Smooth muscle cell (in vitro differentiated cells): ENCODE results near the gene GALNT9. TPM values are rescaled to one million over a fixed set of nuclear protein-coding genes. Genes with fewer than 3 reads are reported as not detected.

ENCODE experiments used
- DNase-seq: peaks from one replicate; lab custom pipeline; 2025; ENCODE audit not compliant: unreplicated experiment; lab: John Stamatoyannopoulos, UW
- H2AFZ ChIP-seq: fragments of 200-600 bp; sonication (generic); 2 replicates; pipeline ENCODE4 v1.6.0; 2016; ENCODE audit warnings: antibody characterized with exemption, low read depth, mild to moderate bottlenecking
- H3F3A ChIP-seq: fragments of 200-600 bp; sonication (generic); 2 replicates; pipeline ENCODE4 v1.6.0; 2017; ENCODE audit warnings: antibody characterized with exemption, low read depth
- H3K27ac ChIP-seq: fragments of 200-600 bp; sonication (generic); 2 replicates; pipeline ENCODE4 v1.5.1; 2016; ENCODE audit warnings: low read depth, mild to moderate bottlenecking
- H3K27me3 ChIP-seq: fragments of 200-600 bp; sonication (generic); 2 replicates; pipeline ENCODE4 v1.6.1; 2016; ENCODE audit warnings: low read depth, mild to moderate bottlenecking
- H3K36me3 ChIP-seq: fragments of 200-600 bp; sonication (generic); 2 replicates; pipeline ENCODE4 v1.5.1; 2016; ENCODE audit warnings: low read depth
- H3K4me1 ChIP-seq: fragments of 200-600 bp; sonication (generic); 2 replicates; pipeline ENCODE4 v1.5.1; 2016; ENCODE audit warnings: low read depth
- H3K4me2 ChIP-seq: fragments of 200-600 bp; sonication (generic); 2 replicates; pipeline ENCODE4 v1.6.0; 2016; ENCODE audit warnings: mild to moderate bottlenecking
- H3K4me3 ChIP-seq: fragments of 200-600 bp; sonication (generic); 2 replicates; pipeline ENCODE4 v1.5.1; 2016; ENCODE audit warnings: mild to moderate bottlenecking
- H3K79me2 ChIP-seq: fragments of 200-600 bp; sonication (generic); 2 replicates; pipeline ENCODE4 v1.6.0; 2016; ENCODE audit warnings: low read depth, mild to moderate bottlenecking
- H3K9ac ChIP-seq: fragments of 200-600 bp; sonication (generic); 2 replicates; pipeline ENCODE4 v1.6.0; 2016; ENCODE audit warnings: low read depth
- H3K9me3 ChIP-seq: fragments of 200-600 bp; sonication (generic); replicated peaks from 2 replicates; pipeline ENCODE4 v1.5.1; 2016; ENCODE audit warnings: low read depth
- H4K20me1 ChIP-seq: fragments of 200-600 bp; sonication (generic); 2 replicates; pipeline ENCODE4 v1.6.0; 2016; ENCODE audit warnings: low read depth
- CTCF ChIP-seq: fragments of 200-600 bp; sonication (generic); IDR thresholded peaks from 2 replicates; pipeline ENCODE4 v1.5.1; 2017; ENCODE audit warnings: borderline replicate concordance, mild to moderate bottlenecking, antibody characterized with exemption; ENCODE audit not compliant: insufficient read depth, poor library complexity, severe bottlenecking
- WGBS: methylation state at CpG from one replicate; pipeline ENCODE4 v1.1.7; 2016; ENCODE audit warnings: low lambda C conversion rate; 5-methylcytosine and 5-hydroxymethylcytosine counted together
- polyA plus RNA-seq: library from polyadenylated mRNA; unstranded; fragments of >200 nt; fragmentation: Nextera tagmentation; extraction: Ambion mirVana; gene quantifications from 2 replicates; pipeline ENCODE4 v1.2.1, GENCODE V29; 2016
- total RNA-seq: library from RNA; depleted of rRNA; stranded (reverse); fragments of >200 nt; gene quantifications from 2 replicates; pipeline ENCODE4 v1.2.3, GENCODE V29; 2014

The GALNT9 gene
- total and polyA plus RNA-seq, 2 experiments from 2014 or later: 1.1 TPM; not detected in 1

GRCh38 chr12:132251741-132252490 is 77.5 kb downstream of the GALNT9 start:
- WGBS: 87% methylated on average over 21 of the region's 21 CpGs
- no peak for TF ChIP-seq CTCF

GRCh38 chr12:132251310-132251709 is 78.1 kb downstream of the GALNT9 start:
- Histone ChIP-seq H3K9me3 (no peaks in the 10 kb centered on the region), H3K27me3 (no peaks in the 10 kb centered on the region), H3K4me2 (no peak overlapping the region), H3K4me3 (no peak overlapping the region), H3K79me2 (no peaks in the 10 kb centered on the region), H3F3A (no peaks in the 10 kb centered on the region), H3K9ac (no peak overlapping the region), H4K20me1 (no peaks in the 10 kb centered on the region), H2AFZ (no peak overlapping the region), H3K36me3 (no peaks in the 10 kb centered on the region), H3K4me1 (no peaks in the 10 kb centered on the region), H3K27ac (no peak overlapping the region)
- DNase-seq: no peak
- 90% methylated on average over 18 of the region's 18 CpGs for WGBS
- TF ChIP-seq CTCF: no peak

More at GRCh38 chr12:132251741-132252490, 77.5 kb downstream of the GALNT9 start:
- Histone ChIP-seq H2AFZ (no peak overlapping the region), H3K27ac (no peak overlapping the region), H3K79me2 (no peaks in the 10 kb centered on the region), H3K36me3 (no peaks in the 10 kb centered on the region), H3K4me1 (no peaks in the 10 kb centered on the region), H3K9ac (no peak overlapping the region), H3K9me3 (no peaks in the 10 kb centered on the region), H3F3A (no peaks in the 10 kb centered on the region), H3K4me2 (no peak overlapping the region), H4K20me1 (no peaks in the 10 kb centered on the region), H3K4me3 (no peak overlapping the region), H3K27me3 (no peaks in the 10 kb centered on the region)
- no peak for DNase-seq

GRCh38 chr12:132250707-132251106 is 78.7 kb downstream of the GALNT9 start:
- H3K9ac ChIP-seq: no peak overlapping the region
- no peaks in the 10 kb centered on the region for H3K27me3 ChIP-seq
- no peaks in the 10 kb centered on the region for H3K36me3 ChIP-seq
- no peak overlapping the region for H3K4me3 ChIP-seq
- no peak overlapping the region for H3K27ac ChIP-seq
- H3F3A ChIP-seq: no peaks in the 10 kb centered on the region
- no peaks in the 10 kb centered on the region for H4K20me1 ChIP-seq
- no peak overlapping the region for H2AFZ ChIP-seq
- 94% methylated on average over 33 of the region's 33 CpGs for WGBS
- no peak overlapping the region for H3K4me2 ChIP-seq
- H3K79me2 ChIP-seq: no peaks in the 10 kb centered on the region
- DNase-seq: no peak
- no peak for TF ChIP-seq CTCF
- H3K4me1 ChIP-seq: no peaks in the 10 kb centered on the region
- H3K9me3 ChIP-seq: no peaks in the 10 kb centered on the region
